HEK293 (cell line): ENCODE data around the gene FMNL3.

Experiments
- CTCF ChIP-seq: fragments of 450-650 bp; formaldehyde crosslinking; IDR thresholded peaks from 2 replicates; pipeline ENCODE4 v1.5.1; 2016; ENCODE audit warnings: missing biosample characterization, missing genetic modification characterization
- ZNF785 ChIP-seq: fragments of 450-650 bp; formaldehyde crosslinking; IDR thresholded peaks from 2 replicates; pipeline ENCODE4 v1.5.1; 2016; ENCODE audit warnings: missing biosample characterization, missing genetic modification characterization

GRCh38 chr12:49646871-49647654 lies 60.1 kb downstream of the FMNL3 start:
- TF ChIP-seq ZNF785 (no peak), CTCF (tag by site-specific recombination) (no peak)
